Activated T-cell treated with anti-CD3 and anti-CD28 coated beads, Interleukin-2, amount 50 U/mL, for 1 hour (primary cell): Measurements from ENCODE around the gene KSR1.
"Not testable (repeated sequence)": the region's sequence is repeated elsewhere in the genome, so short reads cannot be mapped to it uniquely, and the experiment has no call there.

ENCODE experiments used
- DNase-seq: peaks from one replicate; pipeline ENCODE4 v3.0.0-alpha.2; 2020

KSR1 gene

DNA sequence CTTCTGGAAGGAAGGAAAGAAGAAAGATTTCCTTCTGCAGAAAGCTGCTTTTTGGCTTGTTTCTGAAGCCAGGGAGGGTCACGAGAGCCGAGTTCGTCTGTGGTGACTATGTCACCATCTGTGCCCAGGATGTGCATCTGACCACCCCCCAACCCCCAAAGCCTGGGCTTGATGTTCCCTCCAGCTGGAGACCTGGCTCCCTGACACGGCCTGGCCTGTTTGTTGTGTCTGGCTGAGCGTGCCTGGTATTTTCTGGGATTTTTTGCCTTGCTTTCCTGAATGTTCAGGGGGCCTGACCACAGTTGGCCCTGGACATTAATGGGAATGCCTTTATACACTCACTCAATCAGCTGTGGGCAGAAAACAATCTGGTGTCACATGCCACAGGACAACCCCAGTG is 213.6 kb downstream of the KSR1 start:
- DNase-seq: no peak

DNA sequence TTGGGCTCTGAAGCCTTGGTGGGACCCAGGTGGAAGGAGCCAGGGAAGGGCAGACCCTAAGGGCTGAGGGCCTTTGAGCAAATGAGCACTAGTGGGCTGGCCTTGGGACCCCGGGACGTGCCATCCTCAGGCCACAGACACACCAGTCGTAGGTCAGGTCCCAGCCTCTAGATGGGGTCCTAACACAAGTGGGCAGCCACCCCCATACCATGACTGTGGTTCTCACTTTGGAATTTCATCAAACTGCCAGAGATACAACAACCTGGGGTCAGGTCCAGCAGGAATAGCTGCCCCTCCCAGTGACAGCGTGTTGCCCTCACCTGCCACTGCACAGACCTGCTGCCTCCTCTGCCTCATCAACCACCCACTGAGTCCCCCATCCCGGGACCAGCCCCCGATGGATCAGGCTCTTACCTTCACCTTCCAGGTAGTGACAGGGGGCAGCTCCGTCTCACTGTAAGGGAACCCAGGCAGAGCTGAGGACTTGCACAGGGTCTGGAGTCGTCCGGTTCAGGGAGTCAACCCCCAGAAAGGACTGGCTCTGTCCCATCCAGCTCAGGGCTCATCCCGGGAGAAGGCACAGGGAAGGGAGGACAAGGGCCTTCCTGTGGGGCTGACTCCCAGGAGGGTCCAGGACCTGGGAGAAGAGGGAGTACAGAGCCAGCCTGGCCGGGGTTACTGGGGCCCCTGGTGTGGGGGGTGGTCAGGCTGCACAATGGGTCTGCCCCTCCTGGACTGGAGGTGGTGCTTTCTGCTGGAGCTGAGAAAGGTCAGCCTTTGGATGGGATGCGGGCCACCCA is 214.7 kb downstream of the KSR1 start:
- DNase-seq: no peak

DNA sequence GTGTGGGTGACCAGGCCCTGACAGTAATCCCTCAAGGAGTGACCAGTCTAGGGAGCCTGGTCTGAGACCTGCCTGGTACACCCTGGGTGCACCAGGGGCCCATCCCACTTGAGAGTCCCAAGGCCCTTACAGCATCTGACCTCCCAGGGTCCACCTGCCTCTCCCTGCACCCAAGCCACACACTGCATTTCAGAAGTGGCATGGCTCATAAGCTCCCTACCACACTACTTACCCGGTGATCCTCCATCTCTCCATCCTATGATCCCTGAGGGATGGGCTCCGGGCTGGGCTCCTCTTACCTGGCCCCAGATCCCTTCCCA is 215.3 kb downstream of the KSR1 start:
- no peak for DNase-seq

DNA sequence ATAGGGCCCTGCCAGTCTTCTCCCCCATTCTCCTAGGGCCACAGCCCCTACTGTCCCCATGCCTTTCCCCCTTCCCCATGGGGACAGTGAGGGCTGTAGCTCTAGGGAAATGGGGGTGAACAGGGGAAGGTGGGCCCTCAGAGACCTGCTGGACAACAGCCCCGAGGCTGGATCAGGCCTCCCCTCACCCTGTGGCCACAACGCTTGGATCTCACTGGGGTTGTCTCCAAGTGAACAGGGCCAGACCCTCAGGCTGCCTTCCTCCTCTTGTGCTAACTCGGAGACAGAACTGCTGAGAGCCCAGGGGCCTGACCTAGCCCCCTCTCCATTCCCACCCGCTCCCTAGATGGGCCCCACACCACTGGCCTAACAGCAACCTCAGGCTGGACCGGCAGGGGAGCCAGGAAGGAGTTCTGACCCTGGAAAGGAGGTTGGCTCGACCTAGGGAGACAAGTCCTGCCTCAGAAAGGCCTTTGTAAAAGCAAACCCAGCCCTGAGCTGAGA is 215.8 kb downstream of the KSR1 start:
- DNase-seq: not testable (repeated sequence)

DNA sequence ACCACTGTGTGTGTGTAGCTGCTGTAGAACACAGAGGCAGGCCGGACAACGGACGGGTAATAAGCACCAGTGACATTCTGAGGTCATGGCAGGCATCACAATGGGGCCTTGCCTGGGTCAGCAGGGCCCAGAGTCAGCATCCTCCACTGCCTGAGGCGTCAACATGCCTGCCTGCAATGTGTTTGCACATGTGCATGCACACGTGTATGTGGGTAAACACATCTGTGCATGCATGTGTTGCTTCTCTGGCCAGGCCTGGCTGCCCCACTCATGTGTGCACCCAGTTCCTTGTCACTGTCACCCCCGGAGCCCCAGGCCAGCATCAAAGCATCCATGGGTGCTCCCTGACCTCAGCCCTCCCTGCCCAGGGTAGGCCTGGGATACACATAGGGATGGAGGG is 218.1 kb downstream of the KSR1 start:
- no peak for DNase-seq
